Upper lobe of left lung (tissue), 6 donors: ENCODE measurements around the gene ZNF414. TPM values are rescaled to one million over a fixed set of nuclear protein-coding genes. Genes with fewer than 3 reads are reported as not detected.
"Not testable (repeated sequence)": the region's sequence is repeated elsewhere in the genome, so short reads cannot be mapped to it uniquely, and the experiment has no call there.

Source experiments
- ATAC-seq, 2 donors: fragments of 200-7000 bp; cut with Tn5 transposase; one replicate each; pipeline ENCODE4 v1.9.1; 2022; ENCODE audit warnings: mild to moderate bottlenecking in 2 of 2, moderate library complexity in 2 of 2; ENCODE audit not compliant: low FRiP score in 2 of 2
- DNase-seq, 2 donors: peaks; one replicate each; pipeline ENCODE4 v3.0.0-alpha.2; 2019 to 2020
- H3K27ac ChIP-seq, 4 donors: fragments of 200-600 bp; sonication (generic); one replicate each; pipeline ENCODE4 v1.5.1; 2016 to 2019
- H3K27me3 ChIP-seq, 4 donors: fragments of 200-600 bp; sonication (generic); one replicate each; pipeline ENCODE4 v1.5.1; 2017 to 2019
- H3K36me3 ChIP-seq, 4 donors: fragments of 200-600 bp; sonication (generic); one replicate each; pipeline ENCODE4 v1.5.1; 2016 to 2019
- H3K4me1 ChIP-seq, 4 donors: fragments of 200-600 bp; sonication (generic); one replicate each; pipeline ENCODE4 v1.5.1; 2018 to 2019
- H3K4me3 ChIP-seq, 4 donors: fragments of 200-600 bp; sonication (generic); one replicate each; pipeline ENCODE4 v1.5.1; 2017 to 2019; ENCODE audit warnings: mild to moderate bottlenecking in 2 of 4, moderate library complexity in 1 of 4
- H3K9me3 ChIP-seq, 4 donors: fragments of 200-600 bp; sonication (generic); one replicate each; pipeline ENCODE4 v1.5.1; 2018 to 2019
- CTCF ChIP-seq, 6 experiments: fragments of 450-650 bp in 4 of 6; fragments of 200-600 bp in 2 of 6; sonication (generic) in 2 of 6; IDR thresholded peaks; one replicate each; pipeline ENCODE4 v1.5.1; 2016 to 2019; ENCODE audit warnings: antibody characterized with exemption in 6 of 6
- EP300 ChIP-seq, 4 donors: sonication (generic); formaldehyde crosslinking; IDR thresholded peaks; one replicate each; pipeline ENCODE4 v1.5.1; 2017; ENCODE audit warnings: antibody characterized with exemption in 4 of 4, control low read depth in 2 of 4
- POLR2A ChIP-seq, 4 donors: fragments of 450-650 bp; IDR thresholded peaks; one replicate each; pipeline ENCODE4 v1.5.1; 2016 to 2017; ENCODE audit warnings: antibody characterized with exemption in 4 of 4, mild to moderate bottlenecking in 2 of 4
- POLR2AphosphoS5 ChIP-seq, 2 donors: sonication (generic); formaldehyde crosslinking; IDR thresholded peaks; one replicate each; pipeline ENCODE4 v1.5.1; 2017; ENCODE audit warnings: antibody characterized with exemption in 2 of 2
- WGBS, 2 donors: methylation state at CpG; one replicate each; pipeline ENCODE4 v1.1.5; 2017 to 2018; 5-methylcytosine and 5-hydroxymethylcytosine counted together
- total RNA-seq, 6 donors: library from RNA; depleted of rRNA in 4 of 6; stranded (reverse); fragments of >200 nt in 4 of 6; gene quantifications; one replicate each; pipeline versions ENCODE4 v1.1.0 to v1.2.1, GENCODE V29; 2016 to 2021
- donor health status: DM: no; HTN: no; CAD: no; lungs with moderate emphysema.
- donor health status: DM: no; HTN: yes; CAD: no; lungs with severe emphysema.

ZNF414 gene
- 10 to 100 TPM; 10.5 to 39.8 (median 25.4) TPM for total RNA-seq

- H3K4me1 ChIP-seq, result peaks cover 29 to 62% (median 51%) of the 10 kb centered on the region in 4 donors
- H3K27ac ChIP-seq, result peak within 1 kb of the TSS; percentile 94 to 100 (median 99)
- 1 to 2% methylated on average over 17 to 30 of the region's 70 CpGs for WGBS, 2 donors
- DNase-seq (peak; percentile 96 to 98), ATAC-seq (peak; percentile 95 to 97)
- H3K9me3 ChIP-seq, result no peaks in the 10 kb centered on the region
- TF ChIP-seq POLR2AphosphoS5 (IDR thresholded peaks at IDR 0.05) (peak; percentile 82 to 96), EP300 (IDR thresholded peaks at IDR 0.05) (peak in 1 of 4 donors; percentile 42), POLR2A (IDR thresholded peaks at IDR 0.05) (peak in 2 of 4 donors; percentile 73 to 87), CTCF (IDR thresholded peaks at IDR 0.05) (peak in 4 of 6 experiments; percentile 8 to 40 (median 36))
- H3K4me3 ChIP-seq, result peak within 1 kb of the TSS; percentile 46 to 78 (median 70)
- no peaks in the 10 kb centered on the region for H3K27me3 ChIP-seq
- peaks cover 0 to 15% (median 3%) of the 10 kb centered on the region in 4 donors for H3K36me3 ChIP-seq
These were observed at the start of gene ZNF414 for GRCh38 chr19:8513687-8514504. Gene ZNF414 (minus strand): TSS chr19:8514167. CDS start chr19:8514046, 121 bp downstream.

GRCh38 chr19:8561075-8561764, 47.3 kb upstream of the ZNF414 start:
- Histone ChIP-seq H3K27me3 (no peaks in the 10 kb centered on the region), H3K4me3 (no peak overlapping the region), H3K9me3 (no peaks in the 10 kb centered on the region), H3K36me3 (no peaks in the 10 kb centered on the region), H3K27ac (no peak overlapping the region), H3K4me1 (peaks cover 0 to 10% (median 6%) of the 10 kb centered on the region in 4 donors)
- DNase-seq (no peak), ATAC-seq (no peak)
- 52 to 63% methylated on average over 2 of the region's 2 CpGs for WGBS, 2 donors
- no peak for TF ChIP-seq EP300 (IDR thresholded peaks at IDR 0.05)
- no peak for TF ChIP-seq POLR2A (IDR thresholded peaks at IDR 0.05)
- TF ChIP-seq CTCF (IDR thresholded peaks at IDR 0.05), result no peak
- TF ChIP-seq POLR2AphosphoS5 (IDR thresholded peaks at IDR 0.05), result no peak

- no peak for DNase-seq
- Histone ChIP-seq H3K27me3 (no peaks in the 10 kb centered on the region), H3K4me1 (peaks cover 0 to 4% (median 2%) of the 10 kb centered on the region in 4 donors), H3K9me3 (no peaks in the 10 kb centered on the region), H3K27ac (no peak overlapping the region), H3K36me3 (peaks cover 0 to 6% (median 3%) of the 10 kb centered on the region in 4 donors), H3K4me3 (no peak overlapping the region)
- no peak for ATAC-seq
- WGBS, 2 donors, result 82 to 90% methylated on average over 2 of the region's 2 CpGs
- TF ChIP-seq EP300 (IDR thresholded peaks at IDR 0.05), result no peak
- TF ChIP-seq POLR2AphosphoS5 (IDR thresholded peaks at IDR 0.05), result no peak
- no peak for TF ChIP-seq CTCF (IDR thresholded peaks at IDR 0.05)
- no peak for TF ChIP-seq POLR2A (IDR thresholded peaks at IDR 0.05)
These were observed 44.4 kb upstream of the ZNF414 start for GRCh38 chr19:8558325-8558724.

GRCh38 chr19:8557642-8558238, 43.8 kb upstream of the ZNF414 start:
- peaks cover 0 to 9% (median 3%) of the 10 kb centered on the region in 4 donors for H3K36me3 ChIP-seq
- H3K9me3 ChIP-seq, result no peaks in the 10 kb centered on the region
- DNase-seq, result no peak
- 81 to 83% methylated on average over 6 of the region's 6 CpGs for WGBS, 2 donors
- no peak overlapping the region for H3K4me3 ChIP-seq
- TF ChIP-seq EP300 (IDR thresholded peaks at IDR 0.05) (no peak), CTCF (IDR thresholded peaks at IDR 0.05) (no peak), POLR2AphosphoS5 (IDR thresholded peaks at IDR 0.05) (no peak), POLR2A (IDR thresholded peaks at IDR 0.05) (no peak)
- peaks cover 0 to 3% (median 2%) of the 10 kb centered on the region in 4 donors for H3K4me1 ChIP-seq
- peak; percentile 62 to 63 for ATAC-seq
- no peak overlapping the region for H3K27ac ChIP-seq
- no peaks in the 10 kb centered on the region for H3K27me3 ChIP-seq

GRCh38 chr19:8553729-8554128, 39.8 kb upstream of the ZNF414 start:
- WGBS, 2 donors, result 92 to 96% methylated on average over 7 of the region's 7 CpGs
- H3K27ac ChIP-seq, ATAC-seq, DNase-seq, H3K4me1 ChIP-seq, H3K27me3 ChIP-seq, H3K4me3 ChIP-seq, H3K9me3 ChIP-seq: not testable (repeated sequence)
- H3K36me3 ChIP-seq, result peaks cover 0 to 21% (median 7%) of the 10 kb centered on the region in 4 donors
